Putamen (tissue), 1 donor: ENCODE data around the gene ASCC3.
A peak's percentile ranks its signal among the peaks of the same experiment; 100 is the strongest.
"Not testable (repeated sequence)": the region's sequence is repeated elsewhere in the genome, so short reads cannot be mapped to it uniquely, and the experiment has no call there.

Source experiments
- DNase-seq: peaks from one replicate; pipeline ENCODE4 v3.0.0-alpha.2; 2016; ENCODE audit warnings: low spot score

Gene ASCC3

DNA sequence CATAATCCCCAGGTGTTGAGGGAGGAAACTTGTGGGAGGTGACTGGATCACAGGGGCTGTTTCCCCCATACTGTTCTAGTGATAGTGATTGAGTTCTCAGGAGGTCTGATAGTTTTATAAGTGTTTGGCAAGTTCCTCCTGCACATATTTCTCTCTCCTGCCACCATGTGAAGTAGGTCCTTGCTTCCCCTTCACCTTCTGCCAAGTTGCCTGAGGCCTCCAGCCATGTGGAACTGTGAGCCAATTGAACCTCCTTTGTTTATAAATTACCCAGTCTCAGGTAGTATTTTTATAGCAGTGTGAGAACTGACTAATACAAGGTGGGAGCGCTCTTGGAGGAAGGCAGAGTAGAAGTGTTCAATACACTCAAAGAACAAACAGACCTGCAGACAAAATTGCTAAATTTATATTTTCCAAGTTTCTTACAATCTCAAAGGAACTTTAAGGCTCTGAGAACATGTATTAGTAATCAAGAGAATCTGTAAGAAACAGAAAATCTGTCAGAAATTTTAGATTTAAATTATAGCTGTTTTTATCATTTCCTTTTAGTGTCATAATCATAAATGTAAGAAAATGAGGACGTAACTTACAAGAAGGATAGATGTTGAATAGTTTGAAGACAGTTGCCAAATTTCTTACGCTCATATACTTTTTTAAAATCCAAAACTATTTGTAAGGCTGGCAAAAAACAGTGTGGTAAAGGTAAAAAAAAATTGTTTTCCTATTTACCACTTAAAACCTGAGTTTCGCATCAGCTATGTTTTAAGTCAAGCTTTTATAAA is 77.7 kb downstream of the ASCC3 start:
- DNase-seq, result no peak

DNA sequence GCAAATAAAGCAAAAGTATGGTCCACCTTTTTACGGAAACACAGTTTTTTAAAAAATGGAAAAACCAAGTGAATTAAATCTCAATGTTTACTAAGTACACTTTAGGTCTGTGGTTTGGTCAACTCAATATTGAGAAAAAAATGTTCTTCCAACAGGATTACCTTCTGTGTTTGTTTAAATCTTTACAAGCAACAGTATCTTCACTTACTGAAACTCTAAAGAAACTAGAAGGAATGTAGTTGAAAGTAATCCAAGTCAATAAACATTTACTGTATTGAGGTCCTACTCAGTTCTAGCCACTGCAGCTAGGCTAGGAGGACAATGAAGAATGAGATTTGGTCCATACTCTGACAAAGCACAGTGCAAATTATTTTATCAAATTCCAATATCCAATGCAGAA is 80.1 kb downstream of the ASCC3 start:
- no peak for DNase-seq

DNA sequence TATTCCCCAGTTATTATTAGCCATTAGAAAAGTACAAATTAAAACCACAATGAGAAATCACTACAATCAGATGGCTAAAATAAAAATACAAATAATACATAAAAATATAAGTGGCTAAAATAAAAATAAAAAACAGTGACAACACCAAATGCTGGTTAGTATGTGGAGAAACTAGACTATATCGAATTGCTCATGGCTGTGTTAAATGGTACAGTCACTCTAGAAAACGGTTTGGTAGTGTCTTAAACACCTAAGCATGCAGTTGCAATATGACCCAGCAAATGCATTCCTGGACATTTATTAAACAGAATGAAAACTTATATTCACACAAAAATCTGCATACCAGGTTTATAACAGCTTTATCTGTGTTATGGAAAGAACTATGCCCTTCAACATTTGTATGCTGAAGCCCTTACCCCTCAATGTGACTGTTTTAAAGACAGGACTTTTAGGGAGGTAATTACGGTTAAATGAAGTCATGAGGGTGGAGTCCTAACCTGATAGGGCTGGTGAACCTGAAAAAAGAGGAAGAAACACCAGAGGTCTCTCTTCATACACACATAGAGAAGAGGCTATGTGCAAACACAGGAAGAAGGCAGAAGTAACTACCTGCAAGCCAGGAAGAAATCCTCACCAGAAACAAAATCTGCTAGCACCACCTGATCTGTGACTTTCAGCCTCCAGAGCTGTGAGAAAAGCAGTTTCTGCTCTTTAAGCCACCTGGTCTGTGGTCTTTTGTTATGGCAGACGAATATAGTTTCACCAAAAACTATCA is 84.9 kb downstream of the ASCC3 start:
- DNase-seq, result no peak

DNA sequence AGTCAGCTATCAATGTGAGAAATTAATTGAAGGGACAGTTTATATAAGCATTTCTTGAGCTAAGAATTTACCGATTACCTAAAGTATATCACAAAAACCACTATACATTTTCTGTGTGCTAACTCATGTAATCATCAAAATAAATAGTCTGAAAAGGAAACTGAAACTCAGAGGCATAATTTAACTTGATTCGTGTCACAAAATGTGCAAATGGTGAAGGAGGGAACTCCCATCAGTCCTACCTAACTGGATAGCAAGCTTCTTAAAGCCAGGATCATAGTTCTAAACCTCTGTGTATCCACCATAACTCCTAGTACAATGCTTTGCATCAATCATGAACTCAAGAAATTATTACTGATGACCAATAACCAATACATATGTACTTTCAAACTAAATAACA is 91.0 kb downstream of the ASCC3 start:
- DNase-seq, result no peak

DNA sequence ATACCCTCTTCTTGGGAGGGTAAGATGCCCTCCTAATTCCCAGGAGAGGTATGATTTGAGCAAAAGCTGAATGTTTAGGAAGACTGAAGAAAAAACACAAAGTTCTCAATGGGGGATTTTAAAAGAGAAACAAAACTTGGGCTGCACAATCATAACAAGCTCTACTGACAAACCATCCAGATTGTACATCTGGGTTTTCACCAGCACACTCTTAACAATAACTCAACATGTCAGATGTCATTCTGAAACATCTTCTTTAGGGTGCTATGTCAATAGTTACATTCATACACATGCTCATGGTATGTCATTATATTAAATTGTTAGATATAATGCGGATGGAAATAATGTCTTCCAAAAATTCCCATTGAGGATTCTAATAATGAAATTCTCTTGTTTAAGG is 95.1 kb downstream of the ASCC3 start:
- DNase-seq, result no peak

DNA sequence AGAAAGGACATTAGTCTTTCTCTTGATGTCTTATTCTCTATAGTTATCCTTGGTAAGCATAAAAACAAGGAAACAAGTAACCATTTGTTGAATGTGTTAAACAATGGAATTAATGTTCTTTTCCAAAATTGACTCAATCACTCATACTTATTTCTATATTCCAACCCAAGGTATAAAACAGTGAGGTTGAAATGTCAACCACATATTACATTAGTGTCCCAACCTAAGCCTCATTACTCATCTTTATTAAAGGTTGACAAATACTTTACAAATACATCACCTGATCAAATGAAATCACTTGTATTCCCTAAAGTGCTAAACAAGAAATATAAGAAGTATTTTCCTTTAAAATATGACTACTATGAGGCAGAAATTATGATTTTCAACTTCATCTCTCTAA is 100.5 kb downstream of the ASCC3 start:
- no peak for DNase-seq

DNA sequence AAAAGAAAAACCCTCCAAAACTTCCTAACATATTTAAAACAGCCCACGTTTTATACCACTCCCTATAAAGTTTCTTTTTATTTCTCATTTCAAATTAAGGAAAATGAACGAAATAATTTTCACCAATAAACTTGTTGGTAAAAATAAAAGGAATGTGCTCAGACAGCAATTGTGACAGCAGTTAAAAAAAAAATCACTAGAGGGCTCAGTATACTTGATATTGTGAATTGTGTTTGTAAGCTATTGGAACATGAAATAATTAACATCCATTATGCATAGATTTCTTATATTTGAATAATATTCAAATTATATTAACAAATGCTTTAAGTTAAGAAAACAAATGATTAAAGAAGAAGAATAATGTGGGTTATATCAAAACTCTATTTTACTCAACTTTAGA is 105.5 kb downstream of the ASCC3 start:
- DNase-seq, result no peak

DNA sequence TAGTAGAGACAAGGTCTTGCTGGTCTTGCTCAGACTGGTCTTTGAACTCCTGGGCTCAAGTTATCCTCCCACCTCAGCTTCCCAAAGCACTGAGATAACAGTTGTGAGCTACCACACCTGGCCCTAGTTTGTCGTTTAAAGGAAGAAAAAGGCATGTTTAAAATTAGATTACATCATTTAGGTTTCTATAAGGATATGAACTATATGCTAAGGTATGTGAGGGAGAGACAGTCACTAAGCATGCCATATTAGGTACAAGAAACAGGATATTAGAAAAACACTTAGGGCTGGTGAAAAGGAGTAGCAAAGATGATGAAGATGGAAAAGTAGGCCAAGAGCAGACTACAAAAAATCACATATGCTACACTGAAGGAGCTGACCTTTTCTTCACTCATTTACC is 106.4 kb downstream of the ASCC3 start:
- DNase-seq, result no peak

DNA sequence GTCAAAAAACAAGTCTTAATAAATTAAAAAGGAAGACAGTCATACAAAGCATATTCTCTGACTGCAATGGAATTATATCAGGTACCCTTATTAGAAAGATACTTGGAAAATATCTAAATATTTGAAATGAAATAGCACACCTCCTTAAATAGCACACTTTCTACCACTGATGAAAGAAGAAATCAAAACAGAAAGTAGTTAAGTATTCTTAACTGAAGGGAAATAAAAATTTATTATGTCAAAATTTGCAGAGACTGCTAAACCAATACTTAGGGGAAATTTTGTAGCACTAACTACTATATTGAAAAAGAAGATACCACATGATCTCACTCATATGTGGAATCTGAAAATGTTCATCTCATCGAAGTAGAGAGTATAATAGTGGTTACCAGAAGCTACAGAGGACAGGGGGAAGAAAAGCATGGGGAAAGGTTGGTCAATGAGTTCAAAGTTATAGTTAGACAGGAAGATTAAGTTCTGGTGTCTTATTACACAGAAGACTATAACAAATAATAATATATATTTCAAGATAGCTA is 112.2 kb downstream of the ASCC3 start:
- no peak for DNase-seq

DNA sequence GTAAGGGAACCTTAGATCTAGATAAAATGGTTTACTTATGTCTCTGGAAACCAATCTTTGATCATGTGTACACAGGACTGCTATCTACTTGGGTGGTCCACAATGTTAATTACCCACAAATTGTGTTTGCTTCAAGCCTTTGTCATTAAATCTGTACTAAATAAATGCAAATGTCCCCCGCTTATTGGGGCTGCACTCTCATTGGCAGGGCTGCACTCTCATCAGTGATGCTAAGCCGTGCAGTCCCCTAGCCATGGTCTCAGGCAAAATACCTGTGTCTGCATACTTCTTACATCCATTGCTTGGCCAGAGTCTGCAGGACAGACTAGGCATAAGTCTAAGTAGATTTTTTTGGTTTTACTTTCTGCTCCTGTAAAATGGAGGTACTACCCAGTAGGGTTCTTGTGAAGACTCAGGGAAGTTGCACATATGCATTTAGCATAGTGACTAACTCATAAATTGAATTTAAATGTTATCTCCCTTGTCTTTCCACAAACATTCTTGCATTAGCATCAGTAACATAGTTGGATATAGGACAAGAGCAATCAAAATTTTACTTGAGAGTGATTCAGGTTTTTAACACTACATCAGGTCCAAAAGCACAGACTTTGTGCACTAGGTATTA is 117.4 kb downstream of the ASCC3 start:
- no peak for DNase-seq

DNA sequence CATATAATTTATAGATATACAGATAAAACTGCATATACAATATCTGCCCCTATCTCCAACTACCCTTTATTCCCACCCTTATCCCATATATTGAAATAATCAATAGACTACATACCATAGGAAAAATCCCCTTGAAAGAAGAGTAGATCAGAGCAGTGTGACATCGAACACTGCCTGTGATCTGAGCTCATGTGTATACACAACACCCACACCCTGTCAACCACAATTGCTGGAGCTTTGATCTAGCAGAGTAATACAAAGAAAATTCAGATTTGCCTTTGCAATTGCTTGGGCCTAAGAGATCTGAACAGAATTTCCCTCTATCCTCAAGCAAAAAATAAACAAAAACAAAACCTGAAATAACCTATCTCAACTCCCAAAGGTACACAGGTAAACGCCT is 119.3 kb downstream of the ASCC3 start:
- peak; percentile 4 for DNase-seq

DNA sequence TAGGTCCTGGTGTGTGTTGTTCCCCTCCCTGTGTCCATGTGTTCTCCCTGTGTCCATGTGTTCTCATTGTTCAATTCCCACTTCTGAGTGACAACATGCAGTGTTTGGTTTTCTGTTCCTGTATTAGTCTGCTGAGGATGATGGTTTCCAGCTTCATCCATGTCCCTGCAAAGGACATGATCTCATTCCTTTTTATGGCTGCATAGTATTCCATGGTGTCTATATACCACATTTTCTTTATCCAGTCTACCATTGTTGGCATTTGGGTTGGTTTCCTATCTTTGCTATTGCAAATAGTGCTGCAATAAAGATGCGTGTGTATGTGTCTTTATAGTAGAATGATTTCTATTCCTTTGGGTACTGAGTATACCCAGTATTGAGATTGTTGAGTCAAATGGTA is 122.7 kb downstream of the ASCC3 start:
- not testable (repeated sequence) for DNase-seq

DNA sequence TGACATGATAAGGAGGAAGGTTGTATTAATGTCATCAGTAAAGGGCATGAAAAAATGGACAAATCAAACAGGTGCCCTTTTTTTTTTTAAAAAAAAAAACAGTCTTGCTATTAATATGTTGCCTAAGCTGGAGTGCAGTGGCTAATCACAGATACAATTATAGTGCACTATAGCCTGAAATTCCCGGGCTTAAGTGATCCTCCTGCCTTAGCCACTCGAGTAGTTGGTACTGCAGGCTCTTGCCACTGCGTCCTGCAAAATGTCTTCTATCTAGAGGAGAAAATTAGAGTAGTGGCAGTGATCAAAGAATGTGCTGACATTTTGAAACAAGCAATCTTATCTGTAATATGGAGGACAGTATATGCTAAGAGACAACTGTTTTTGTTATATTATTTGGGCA is 127.7 kb downstream of the ASCC3 start:
- DNase-seq, result no peak

DNA sequence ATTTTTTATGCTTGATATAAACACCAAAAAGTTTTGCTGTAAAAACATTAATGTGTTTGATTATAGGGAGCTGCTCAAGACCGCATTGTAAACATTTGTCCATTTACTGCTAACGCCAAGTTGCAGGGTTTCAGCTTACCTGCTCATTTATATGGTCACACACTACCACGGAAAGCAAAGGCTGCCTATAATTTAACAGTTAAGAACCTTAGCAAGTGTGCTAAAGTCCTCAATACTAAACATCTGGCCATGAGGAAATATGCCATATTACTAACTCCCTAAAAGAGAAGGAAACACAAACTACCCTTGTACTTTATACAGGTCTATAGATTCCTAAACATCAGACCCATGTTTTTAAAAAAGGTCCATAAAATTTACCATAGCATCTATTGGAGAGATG is 129.5 kb downstream of the ASCC3 start:
- no peak for DNase-seq

DNA sequence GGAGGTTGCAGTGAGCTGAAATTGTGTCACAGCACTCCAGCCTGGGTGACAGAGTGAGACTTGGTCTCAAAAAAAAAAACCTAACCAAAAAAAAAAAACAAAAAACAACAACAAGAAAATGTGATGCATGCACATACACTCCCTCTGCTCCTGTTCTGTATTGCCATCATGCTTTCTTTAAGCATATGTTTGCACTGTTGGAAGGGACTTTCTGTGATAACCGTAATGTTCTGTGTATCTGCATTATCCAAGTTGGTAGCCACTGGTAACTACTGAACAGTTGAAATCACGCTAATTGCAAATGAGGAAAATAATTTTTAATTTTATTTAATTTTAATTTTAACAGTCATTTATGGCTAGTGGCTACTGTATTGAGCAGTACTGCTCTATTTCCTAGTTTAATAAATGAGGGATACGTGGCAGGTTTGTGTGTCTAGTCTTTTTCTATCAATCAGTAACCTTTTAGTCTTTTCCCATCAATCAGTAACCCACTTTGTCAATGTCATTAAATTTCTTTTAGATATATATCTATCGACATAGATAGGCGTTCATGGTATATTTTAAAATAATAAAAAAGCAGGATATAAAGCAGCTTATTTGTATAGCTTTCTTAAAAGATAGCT is 135.6 kb downstream of the ASCC3 start:
- DNase-seq, result no peak

DNA sequence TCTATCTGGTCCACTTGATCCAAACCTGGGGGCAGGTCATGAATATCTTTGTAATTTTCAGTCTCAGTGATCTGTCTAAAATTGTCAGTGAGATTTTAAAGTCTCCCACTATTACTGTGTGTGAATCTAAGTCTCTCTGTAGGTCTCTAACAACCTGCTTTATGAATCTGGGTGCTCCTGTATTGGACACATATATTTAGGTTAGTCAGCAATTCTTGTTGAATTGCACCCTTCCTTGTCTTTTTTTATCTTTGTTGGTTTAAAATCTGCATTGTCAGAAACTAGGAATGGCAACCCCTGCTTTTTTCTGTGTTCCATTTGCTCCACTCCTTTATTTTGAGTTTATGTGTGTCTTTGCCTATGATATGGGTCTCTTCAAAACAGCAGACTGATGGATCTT is 140.7 kb downstream of the ASCC3 start:
- DNase-seq, result no peak

DNA sequence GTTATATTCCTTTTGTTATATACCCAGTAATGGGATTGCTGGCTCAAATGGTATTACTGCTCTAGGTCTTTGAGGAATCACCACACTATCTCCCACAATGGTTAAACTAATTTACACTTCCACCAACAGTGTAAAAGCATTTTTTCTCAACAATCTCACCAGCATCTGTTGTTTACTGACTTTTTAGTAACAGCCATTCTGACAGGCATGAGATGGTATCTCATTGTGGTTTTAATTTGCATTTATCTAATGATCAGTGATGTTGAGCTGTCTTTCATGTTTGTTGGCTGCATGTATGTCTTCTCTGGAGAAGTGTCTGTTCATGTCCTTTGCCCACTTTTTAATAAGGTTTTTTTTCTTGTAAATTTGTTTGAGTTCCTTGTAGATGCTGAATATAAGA is 143.4 kb downstream of the ASCC3 start:
- DNase-seq, result not testable (repeated sequence)

DNA sequence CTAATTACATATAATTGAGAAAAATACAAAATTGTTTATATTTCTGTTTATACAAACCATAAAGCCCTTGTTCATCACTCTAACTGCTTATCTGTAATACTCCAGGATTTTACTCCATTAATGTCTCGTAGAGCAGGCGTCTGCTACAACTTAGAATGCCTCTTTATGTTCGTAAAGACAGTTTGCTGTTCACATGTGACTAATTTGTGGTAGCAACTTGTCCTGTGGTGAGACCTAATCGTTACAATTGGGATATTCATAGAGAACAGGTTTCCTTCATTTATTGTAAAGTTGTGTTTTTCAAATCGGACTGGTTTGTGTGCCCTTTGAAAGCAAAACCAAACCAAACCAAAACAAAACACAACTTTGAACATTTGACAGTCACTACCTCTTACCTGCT is 149.7 kb downstream of the ASCC3 start:
- no peak for DNase-seq

DNA sequence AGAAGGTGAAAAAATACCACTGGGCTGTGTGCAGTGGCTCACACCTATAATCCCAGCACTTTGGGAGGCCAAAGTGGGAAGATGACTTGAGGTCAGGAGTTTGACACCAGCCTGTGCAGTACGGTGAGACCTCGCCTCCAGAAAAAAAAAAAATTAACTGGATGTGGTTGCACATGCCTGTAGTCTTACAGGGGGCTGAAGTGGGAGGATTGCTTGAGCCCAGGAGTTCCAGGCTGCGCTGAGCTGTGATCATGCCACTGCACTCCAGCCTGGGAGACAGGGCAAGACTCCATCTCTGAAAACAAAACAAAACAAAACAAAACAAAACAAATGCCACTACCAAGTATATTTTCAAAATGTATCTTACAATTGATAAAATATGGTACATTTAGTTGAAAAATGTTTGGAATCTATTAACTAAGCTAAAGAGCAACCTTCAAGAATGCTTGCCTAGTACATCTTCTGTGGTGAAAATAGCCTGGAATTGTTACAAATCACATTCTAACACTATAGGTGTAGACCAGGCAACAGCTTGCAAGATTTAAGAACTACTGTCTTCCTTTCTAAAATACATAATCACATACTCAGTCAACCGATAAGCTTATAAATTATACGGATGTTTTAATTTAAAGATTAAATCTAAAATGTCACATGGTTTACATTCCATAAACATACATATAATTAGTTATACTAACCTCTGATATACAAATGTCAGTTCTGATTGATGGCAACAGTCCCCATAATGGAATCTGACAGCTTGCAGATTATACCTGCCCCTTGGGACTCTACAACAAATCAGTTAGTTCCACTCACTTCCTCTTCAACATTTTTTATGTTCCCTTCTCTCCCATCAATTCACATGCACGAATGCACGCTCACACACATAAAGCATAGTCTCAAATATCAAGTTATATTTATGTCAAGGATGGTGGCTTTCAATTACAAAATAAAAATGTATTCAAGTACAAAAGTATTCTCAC is 150.8 kb downstream of the ASCC3 start:
- no peak for DNase-seq

DNA sequence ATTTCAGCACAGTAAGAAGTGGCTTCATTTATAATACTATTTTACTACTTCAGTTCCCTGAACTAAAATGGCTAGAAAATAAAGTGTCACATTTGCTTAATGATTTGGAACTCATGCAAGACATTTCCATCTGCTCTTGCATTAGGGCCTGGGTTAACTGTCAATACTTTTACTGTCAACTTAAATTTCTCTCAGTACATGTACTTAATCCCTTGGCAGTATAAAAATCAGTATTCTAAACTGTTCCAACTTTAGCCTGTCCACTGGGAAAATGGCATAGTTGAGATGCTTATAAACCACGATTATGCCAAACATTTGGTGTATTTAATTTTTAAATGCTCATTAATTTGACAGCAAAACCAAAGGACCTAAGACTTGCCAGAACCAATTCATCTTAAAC is 154.5 kb downstream of the ASCC3 start:
- DNase-seq, result no peak

DNA sequence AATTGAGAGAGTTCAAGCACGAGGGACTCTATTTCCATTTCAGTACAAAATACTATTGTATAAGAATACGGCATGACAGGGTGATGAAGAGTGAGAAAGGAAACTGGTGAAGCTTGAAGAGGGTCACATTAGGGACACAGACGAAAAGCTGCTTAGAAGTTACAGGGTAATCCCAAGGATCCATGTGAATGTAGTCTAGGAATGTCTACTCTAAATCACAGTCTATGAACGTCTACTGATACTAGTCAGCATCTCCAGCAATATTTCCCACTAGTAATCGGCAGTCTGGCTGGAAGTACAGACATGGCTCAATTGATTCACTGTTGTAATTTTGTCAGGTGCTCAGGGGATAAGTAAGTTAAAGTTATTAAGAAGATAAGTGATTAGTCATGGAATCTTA is 156.4 kb downstream of the ASCC3 start:
- DNase-seq, result no peak
